Large intestine (tissue), 12 donors: Measurements from ENCODE around the gene BMP2. TPM values are rescaled to one million over a fixed set of nuclear protein-coding genes. Genes with fewer than 3 reads are reported as not detected.

Source experiments
- DNase-seq, 2 donors: peaks; one replicate each; pipeline versions ENCODE4 v3.0.0 to v3.0.0-alpha.2; 2013
- H3K27ac ChIP-seq: one replicate; pipeline ENCODE4 v1.5.1; 2013; ENCODE audit warnings: low read length
- H3K27me3 ChIP-seq: 2 replicates; pipeline ENCODE4 v1.6.1; 2013; ENCODE audit warnings: low read length; ENCODE audit not compliant: control insufficient read depth, insufficient read depth
- H3K36me3 ChIP-seq: 2 replicates; pipeline ENCODE4 v1.6.1; 2013; ENCODE audit warnings: low read length; ENCODE audit not compliant: control insufficient read depth, insufficient read depth
- H3K4me1 ChIP-seq: one replicate; pipeline ENCODE4 v1.6.1; 2013; ENCODE audit warnings: low read length; ENCODE audit not compliant: control insufficient read depth, insufficient read depth
- H3K4me3 ChIP-seq: one replicate; pipeline ENCODE4 v1.5.1; 2013; ENCODE audit warnings: low read length
- H3K9me3 ChIP-seq: one replicate; pipeline ENCODE4 v1.6.1; 2013; ENCODE audit warnings: mild to moderate bottlenecking, low read depth, low read length, moderate library complexity; ENCODE audit not compliant: control insufficient read depth
- WGBS: methylation state at CpG from one replicate; pipeline ENCODE4 v1.1.5; 2013; ENCODE audit warnings: low lambda C conversion rate; ENCODE audit not compliant: insufficient coverage; 5-methylcytosine and 5-hydroxymethylcytosine counted together
- long read RNA-seq, 11 donors: transcript quantifications; one replicate each; lab custom pipeline, GENCODE V29; 2026
- polyA plus RNA-seq: library from polyadenylated mRNA; unstranded; fragments of 120-200 nt; gene quantifications from one replicate; pipeline ENCODE4 v1.2.1, GENCODE V29; 2013

BMP2 gene
- 15.2 TPM for polyA plus RNA-seq
- long read RNA-seq, donor 1, partial matches to known transcripts: 0 of 4 reads
- long read RNA-seq, donor 1, other reads (novel, unspliced or antisense): 0 of 4 reads
- long read RNA-seq, donor 2, transcript BMP2-201 (3 exons, 3,601 nt): major isoform, 7 of 7 reads
- long read RNA-seq, donor 2, partial matches to known transcripts: 0 of 7 reads
- long read RNA-seq, donor 2, other reads (novel, unspliced or antisense): 0 of 7 reads
- long read RNA-seq, donor 3, transcript BMP2-201 (3 exons, 3,601 nt): major isoform, 8 of 34 reads
- long read RNA-seq, donor 3, partial matches to known transcripts: 26 of 34 reads
- long read RNA-seq, donor 3, other reads (novel, unspliced or antisense): 0 of 34 reads
- long read RNA-seq, donor 4, partial matches to known transcripts: 0 of 3 reads
- long read RNA-seq, donor 4, other reads (novel, unspliced or antisense): 0 of 3 reads
- long read RNA-seq, donor 5, partial matches to known transcripts: 8 of 12 reads
- long read RNA-seq, donor 5, other reads (novel, unspliced or antisense): 0 of 12 reads
- long read RNA-seq, donor 6, transcript BMP2-201 (3 exons, 3,601 nt): major isoform, 7 of 7 reads
- long read RNA-seq, donor 6, partial matches to known transcripts: 0 of 7 reads
- long read RNA-seq, donor 6, other reads (novel, unspliced or antisense): 0 of 7 reads
- long read RNA-seq, donor 7, partial matches to known transcripts: 0 of 2 reads
- long read RNA-seq, donor 7, other reads (novel, unspliced or antisense): 0 of 2 reads
- long read RNA-seq, donor 8, transcript BMP2-201 (3 exons, 3,601 nt): major isoform, 7 of 7 reads
- long read RNA-seq, donor 8, partial matches to known transcripts: 0 of 7 reads
- long read RNA-seq, donor 8, other reads (novel, unspliced or antisense): 0 of 7 reads
- long read RNA-seq, donor 9, transcript BMP2-201 (3 exons, 3,601 nt): major isoform, 8 of 19 reads
- long read RNA-seq, donor 9, partial matches to known transcripts: 11 of 19 reads
- long read RNA-seq, donor 9, other reads (novel, unspliced or antisense): 0 of 19 reads
- long read RNA-seq, donor 10, transcript BMP2-201 (3 exons, 3,601 nt): major isoform, 9 of 9 reads
- long read RNA-seq, donor 10, partial matches to known transcripts: 0 of 9 reads
- long read RNA-seq, donor 10, other reads (novel, unspliced or antisense): 0 of 9 reads
- long read RNA-seq, donor 11, transcript BMP2-201 (3 exons, 3,601 nt): major isoform, 6 of 6 reads
- long read RNA-seq, donor 11, partial matches to known transcripts: 0 of 6 reads
- long read RNA-seq, donor 11, other reads (novel, unspliced or antisense): 0 of 6 reads

GRCh38 chr20:6767536-6768227 is at the start of gene BMP2:
Gene BMP2 (plus strand): TSS chr20:6767686. CDS start chr20:6770127, 2,441 bp downstream.
- Histone ChIP-seq H3K36me3 (no peaks in the 10 kb centered on the region), H3K9me3 (no peaks in the 10 kb centered on the region), H3K27me3 (no peaks in the 10 kb centered on the region), H3K27ac (peak within 1 kb of the TSS; percentile 78), H3K4me1 (peaks cover 6% of the 10 kb centered on the region), H3K4me3 (peak within 1 kb of the TSS; percentile 85)
- DNase-seq: peak; percentile 55 to 83
- WGBS: no CpG with 5 or more reads among the region's 112 CpGs

GRCh38 chr20:6718662-6719368 is 48.7 kb upstream of the BMP2 start:
- no peaks in the 10 kb centered on the region for H3K27me3 ChIP-seq
- peaks cover 11% of the 10 kb centered on the region for H3K4me1 ChIP-seq
- DNase-seq: no peak
- WGBS: no CpG with 5 or more reads among the region's 7 CpGs
- no peak overlapping the region for H3K4me3 ChIP-seq
- no peak overlapping the region for H3K27ac ChIP-seq
- H3K36me3 ChIP-seq: no peaks in the 10 kb centered on the region
- H3K9me3 ChIP-seq: no peaks in the 10 kb centered on the region

- no peak overlapping the region for H3K27ac ChIP-seq
- H3K4me1 ChIP-seq: peaks cover 8% of the 10 kb centered on the region
- no peaks in the 10 kb centered on the region for H3K9me3 ChIP-seq
- no CpG with 5 or more reads among the region's 4 CpGs for WGBS
- no peak overlapping the region for H3K4me3 ChIP-seq
- no peak for DNase-seq
- H3K36me3 ChIP-seq: no peaks in the 10 kb centered on the region
- H3K27me3 ChIP-seq: no peaks in the 10 kb centered on the region
These were observed 48.1 kb upstream of the BMP2 start for GRCh38 chr20:6719369-6719721.

- no peak overlapping the region for H3K27ac ChIP-seq
- 80% methylated on average over 1 of the region's 1 CpG for WGBS
- H3K4me3 ChIP-seq: no peak overlapping the region
- no peaks in the 10 kb centered on the region for H3K4me1 ChIP-seq
- no peak for DNase-seq
- H3K36me3 ChIP-seq: no peaks in the 10 kb centered on the region
- no peaks in the 10 kb centered on the region for H3K27me3 ChIP-seq
- H3K9me3 ChIP-seq: no peaks in the 10 kb centered on the region
These were observed 40.7 kb upstream of the BMP2 start for GRCh38 chr20:6726761-6727160.

- H3K27ac ChIP-seq: no peak overlapping the region
- no peaks in the 10 kb centered on the region for H3K9me3 ChIP-seq
- H3K4me3 ChIP-seq: no peak overlapping the region
- peak in 1 of 2 donors; percentile 36 for DNase-seq
- no CpG with 5 or more reads among the region's 9 CpGs for WGBS
- no peaks in the 10 kb centered on the region for H3K27me3 ChIP-seq
- no peaks in the 10 kb centered on the region for H3K36me3 ChIP-seq
- peaks cover 9% of the 10 kb centered on the region for H3K4me1 ChIP-seq
These were observed 36.7 kb upstream of the BMP2 start for GRCh38 chr20:6730672-6731328.

GRCh38 chr20:6732001-6732447 is 35.5 kb upstream of the BMP2 start:
- Histone ChIP-seq H3K27me3 (no peaks in the 10 kb centered on the region), H3K4me3 (no peak overlapping the region), H3K27ac (no peak overlapping the region), H3K4me1 (peaks cover 17% of the 10 kb centered on the region), H3K36me3 (no peaks in the 10 kb centered on the region), H3K9me3 (no peaks in the 10 kb centered on the region)
- no peak for DNase-seq
- WGBS: 86% methylated on average over 1 of the region's 3 CpGs

GRCh38 chr20:6732851-6733250 is 34.6 kb upstream of the BMP2 start:
- no CpG with 5 or more reads among the region's 6 CpGs for WGBS
- Histone ChIP-seq H3K4me1 (peaks cover 21% of the 10 kb centered on the region), H3K36me3 (no peaks in the 10 kb centered on the region), H3K27me3 (no peaks in the 10 kb centered on the region), H3K4me3 (no peak overlapping the region), H3K27ac (no peak overlapping the region), H3K9me3 (no peaks in the 10 kb centered on the region)
- DNase-seq: no peak

GRCh38 chr20:6733965-6734364 is 33.5 kb upstream of the BMP2 start:
- DNase-seq: no peak
- H3K4me1 ChIP-seq: peaks cover 21% of the 10 kb centered on the region
- H3K9me3 ChIP-seq: no peaks in the 10 kb centered on the region
- no peaks in the 10 kb centered on the region for H3K36me3 ChIP-seq
- no peak overlapping the region for H3K4me3 ChIP-seq
- WGBS: no CpG with 5 or more reads among the region's 1 CpG
- no peaks in the 10 kb centered on the region for H3K27me3 ChIP-seq
- no peak overlapping the region for H3K27ac ChIP-seq
